GM18868 (cell line): ENCODE measurements around the gene SETX.
A peak's percentile ranks its signal among the peaks of the same experiment; 100 is the strongest.
"Not testable (repeated sequence)": the region's sequence is repeated elsewhere in the genome, so short reads cannot be mapped to it uniquely, and the experiment has no call there.

Experiments used
- ATAC-seq: cut with Tn5 transposase; IDR thresholded peaks from one replicate; pipeline ENCODE4 v1.9.1; 2021; ENCODE audit warnings: mild to moderate bottlenecking, moderate library complexity; ENCODE audit not compliant: unreplicated experiment

SETX gene

DNA sequence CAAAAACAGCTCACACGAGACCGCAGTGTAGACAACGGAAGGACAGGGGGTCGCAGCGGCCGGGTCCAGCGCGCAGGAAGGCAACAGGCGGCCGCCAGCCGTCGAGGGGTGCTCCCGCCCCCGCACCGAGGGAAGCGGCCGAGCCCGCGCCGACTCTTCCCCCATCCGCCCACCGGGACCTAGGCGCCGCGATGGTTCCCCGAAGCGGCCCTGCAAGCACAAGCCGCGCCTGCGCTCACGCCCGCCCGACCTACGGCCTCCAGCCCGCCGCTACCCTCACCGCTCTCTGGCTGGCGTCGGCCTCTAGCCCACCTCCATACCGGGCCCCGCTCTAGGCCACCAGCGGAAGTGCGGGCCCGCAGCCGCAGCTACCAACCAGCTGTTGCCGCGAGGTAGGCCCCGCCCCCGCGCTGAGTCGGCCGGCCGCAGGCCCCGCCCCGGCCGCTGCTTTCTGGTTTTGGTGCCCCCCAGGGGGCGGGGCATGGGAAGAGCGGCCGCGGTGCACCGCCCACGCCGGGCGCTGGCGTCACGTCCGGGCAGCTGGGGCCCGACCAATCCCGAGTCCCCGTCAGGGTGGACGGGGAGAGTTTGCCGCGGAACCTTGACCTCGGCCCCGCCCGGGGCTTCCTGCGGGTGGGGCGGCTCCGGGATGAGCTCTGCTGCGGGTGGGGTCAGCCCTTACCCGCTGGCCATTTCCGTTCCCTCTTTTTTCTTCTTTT is at the start of gene SETX:
SETX (minus strand) TSS at position 350 of the 719 bp plus-strand sequence. CDS start 5,558 bp downstream, outside the sequence.
- peak; percentile 87 for ATAC-seq

GRCh38 chr9:132404228-132404881 is 49.6 kb upstream of the SETX start:
- ATAC-seq, result no peak

- ATAC-seq, result no peak
These were observed 47.0 kb upstream of the SETX start for GRCh38 chr9:132401824-132402223.

- no peak for ATAC-seq
These were observed 40.8 kb upstream of the SETX start for GRCh38 chr9:132395560-132395959.

DNA sequence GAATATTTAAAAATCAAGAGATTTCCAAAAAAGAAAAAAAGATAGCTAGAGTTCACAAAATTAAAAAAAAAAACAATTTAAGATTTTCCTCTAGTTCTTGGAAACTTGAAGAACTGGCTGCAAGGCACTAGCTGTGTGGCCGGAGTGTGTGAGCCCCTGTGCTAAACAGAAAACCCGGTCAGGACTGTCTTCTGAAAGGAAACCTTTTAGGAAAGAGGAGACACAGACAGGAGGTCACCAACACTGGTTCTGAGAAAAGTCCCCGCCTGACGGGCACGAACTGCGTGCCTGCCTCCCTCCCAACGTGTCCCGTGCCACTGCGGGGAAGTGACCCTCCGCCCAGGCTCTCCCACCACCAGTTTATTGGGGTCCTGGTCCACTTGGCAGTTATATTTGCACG is 36.7 kb upstream of the SETX start:
- ATAC-seq, result no peak

- ATAC-seq, result no peak
These were observed 36.2 kb upstream of the SETX start for GRCh38 chr9:132390966-132391365.

GRCh38 chr9:132387133-132387532 is 32.3 kb upstream of the SETX start:
- ATAC-seq, result no peak

DNA sequence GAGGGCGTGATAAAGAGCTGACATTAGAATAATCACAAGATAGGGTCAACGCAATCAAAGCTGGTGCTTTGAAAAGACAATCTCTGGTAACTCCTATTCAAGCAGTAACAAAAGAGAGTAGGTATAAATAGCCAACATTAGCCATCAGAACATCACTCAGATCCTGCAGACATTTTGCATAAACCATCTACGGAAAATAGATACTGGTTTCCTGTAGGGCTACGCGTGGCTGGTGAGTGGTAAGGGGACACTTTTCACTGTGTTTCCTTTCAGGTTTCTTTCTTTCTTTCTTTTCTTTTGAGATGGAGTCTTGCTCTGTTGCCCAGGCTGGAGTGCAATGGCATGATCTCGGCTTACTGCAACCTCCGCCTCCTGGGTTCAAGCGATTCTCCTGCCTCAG is 29.6 kb upstream of the SETX start:
- ATAC-seq, result no peak

- ATAC-seq, result no peak
These were observed 28.7 kb upstream of the SETX start for GRCh38 chr9:132383462-132383883.

GRCh38 chr9:132381966-132382541 is 27.3 kb upstream of the SETX start:
- peak; percentile 66 for ATAC-seq

DNA sequence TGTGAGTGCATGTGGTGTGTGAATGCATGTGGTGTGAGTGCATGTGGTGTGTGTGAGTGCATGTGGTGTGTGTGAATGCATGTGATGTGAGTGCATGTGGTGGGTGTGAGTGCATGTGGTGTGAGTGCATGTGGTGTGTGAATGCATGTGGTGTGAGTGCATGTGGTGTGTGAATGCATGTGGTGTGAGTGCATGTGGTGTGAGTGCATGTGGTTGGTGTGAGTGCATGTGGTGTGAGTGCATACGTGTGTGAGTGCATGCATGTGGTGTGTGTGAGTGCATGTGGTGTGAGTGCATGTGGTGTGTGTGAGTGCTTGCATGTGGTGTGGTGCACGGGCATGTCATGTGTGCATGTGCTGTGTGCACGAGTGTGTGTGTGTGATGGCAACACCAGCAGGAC is 23.6 kb upstream of the SETX start:
- not testable (repeated sequence) for ATAC-seq

- ATAC-seq, result not testable (repeated sequence)
These were observed 23.0 kb upstream of the SETX start for GRCh38 chr9:132377769-132378168.

DNA sequence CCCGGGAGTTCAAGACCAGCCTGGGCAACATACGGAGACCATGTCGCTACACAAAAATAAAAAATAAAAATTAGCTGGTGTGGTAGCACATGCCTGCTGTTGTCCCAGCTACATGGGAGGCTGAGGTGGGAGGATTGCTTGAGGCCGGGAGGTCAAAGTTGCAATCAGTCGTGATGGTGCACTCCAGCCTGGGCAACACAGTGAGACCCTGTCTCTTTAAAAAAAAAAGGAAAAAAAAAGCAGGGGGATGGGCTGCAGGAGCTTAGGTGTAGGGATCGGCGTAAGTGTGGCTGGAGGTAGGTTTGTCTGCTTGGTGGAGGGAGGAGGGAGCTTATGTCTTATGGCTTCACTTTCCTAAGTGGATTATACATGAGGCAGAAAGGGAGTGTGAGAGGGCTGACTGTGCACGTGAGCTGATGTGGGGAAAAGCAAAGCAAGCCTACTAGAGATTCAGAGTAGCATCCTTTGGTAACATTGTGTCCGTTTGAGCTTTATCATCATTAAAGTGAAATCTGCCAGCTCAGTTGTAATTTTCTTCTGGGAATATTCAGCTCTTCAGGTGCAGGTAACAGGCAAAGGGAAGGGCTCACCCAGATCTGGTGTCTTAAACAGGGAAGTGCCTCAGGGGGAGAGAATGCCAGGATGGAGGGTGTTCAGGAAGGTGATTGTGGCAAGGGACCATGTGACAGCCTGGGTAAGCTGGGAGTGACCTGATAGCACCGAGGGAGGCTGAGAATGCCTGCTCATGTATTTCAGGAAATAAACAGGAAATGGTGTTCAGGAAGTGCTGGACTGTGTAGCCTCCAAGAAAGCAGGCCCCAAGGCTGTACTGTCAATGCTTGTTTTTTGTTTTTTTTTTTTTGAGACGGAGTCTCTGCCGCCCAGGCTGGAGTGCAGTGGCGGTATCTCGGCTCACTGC is 17.6 kb upstream of the SETX start:
- ATAC-seq, result no peak

DNA sequence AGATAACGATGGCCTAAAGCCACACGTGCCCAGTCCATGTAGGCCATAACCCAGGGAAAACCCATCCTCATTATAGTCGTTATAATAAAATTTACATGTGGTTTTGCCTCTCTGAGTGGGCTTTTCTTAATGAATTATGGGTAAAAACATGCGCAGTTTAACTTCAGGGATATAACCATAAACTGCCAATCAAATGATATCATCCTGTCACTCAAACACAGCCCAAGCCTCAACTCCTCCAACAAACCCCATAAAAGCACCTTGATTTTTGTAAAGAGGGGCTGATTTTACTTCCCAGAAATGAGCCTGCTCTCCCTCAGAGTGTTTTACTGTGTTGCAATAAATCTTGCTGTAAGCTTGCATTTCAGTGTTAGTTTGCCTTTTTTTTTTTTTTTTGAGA is 15.8 kb upstream of the SETX start:
- ATAC-seq, result no peak

- no peak for ATAC-seq
These were observed 14.6 kb upstream of the SETX start for GRCh38 chr9:132369421-132369820.

DNA sequence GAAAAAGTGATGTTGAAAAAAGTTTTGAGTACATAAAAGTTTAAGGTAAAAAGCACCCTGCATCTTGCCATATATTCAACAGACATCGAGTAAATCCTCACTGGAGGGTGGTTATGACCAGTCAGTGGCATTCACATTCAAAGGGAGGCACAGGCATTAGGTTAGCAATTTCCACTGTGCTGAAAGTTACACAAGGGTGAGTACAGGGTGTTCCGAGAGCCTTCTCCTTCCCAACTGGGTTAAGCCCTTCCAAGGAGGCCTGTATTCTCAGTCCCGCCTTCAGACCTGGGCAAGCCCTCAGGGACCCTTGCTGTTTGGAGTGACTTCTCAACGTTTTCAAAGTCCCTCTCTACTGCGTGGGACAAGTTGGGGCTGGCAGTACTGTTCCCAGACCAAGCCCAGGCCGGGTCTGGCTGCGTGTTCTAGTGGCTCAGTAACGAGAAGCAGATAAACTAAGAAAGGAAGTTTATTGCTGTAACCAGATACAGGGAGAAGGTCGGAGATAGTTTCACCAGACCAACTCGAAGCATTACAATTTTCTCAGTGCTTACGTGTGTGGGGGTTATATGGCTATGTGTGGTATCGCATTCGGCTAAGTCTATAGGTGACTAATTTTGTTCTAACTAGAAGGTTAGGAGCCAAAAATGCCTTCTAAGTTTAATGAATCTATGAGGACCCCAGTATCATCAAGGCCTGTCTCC is 13.0 kb upstream of the SETX start:
- ATAC-seq, result no peak

DNA sequence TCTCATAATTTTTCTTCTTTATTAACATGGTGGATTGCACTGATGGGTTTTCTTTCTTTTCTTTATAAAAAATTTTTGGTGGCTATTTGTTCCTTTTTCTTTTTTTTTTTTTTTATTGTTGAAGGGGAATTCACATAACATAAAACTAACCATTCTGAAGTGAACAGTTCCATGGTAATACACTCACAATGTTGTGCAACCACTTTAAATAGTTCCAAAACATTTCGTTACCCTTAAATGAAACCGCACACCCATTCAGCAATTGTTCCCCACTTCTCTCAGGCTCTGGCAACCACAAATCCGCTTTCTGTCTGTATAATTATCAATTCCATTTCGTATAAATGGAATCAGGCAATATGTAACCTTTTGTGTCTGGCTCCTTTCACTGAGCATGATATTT is 11.7 kb upstream of the SETX start:
- ATAC-seq, result no peak

GRCh38 chr9:132365986-132366385 is 11.2 kb upstream of the SETX start:
- ATAC-seq, result no peak

GRCh38 chr9:132364068-132364467 is 9.3 kb upstream of the SETX start:
- ATAC-seq, result no peak

DNA sequence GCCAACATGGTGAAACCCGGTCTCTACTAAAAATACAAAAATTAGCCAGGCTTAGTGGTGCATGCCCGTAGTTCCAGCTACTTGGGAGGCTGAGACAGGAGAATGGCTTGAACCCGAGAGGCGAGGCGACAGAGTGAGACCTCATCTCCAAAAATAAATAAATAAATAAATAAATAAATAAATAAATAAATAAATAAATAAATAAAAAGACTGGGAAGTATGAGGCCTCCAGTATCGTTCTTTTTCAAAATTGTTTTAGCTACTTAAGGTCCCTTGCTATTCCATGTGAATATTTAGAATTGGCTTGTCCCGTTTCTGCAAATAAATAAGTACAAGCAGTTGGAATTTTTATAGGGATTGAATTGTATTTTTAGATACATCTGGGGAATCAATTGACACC is 3.0 kb upstream of the SETX start:
- ATAC-seq, result no peak
